GM18499 (cell line): ENCODE measurements around the gene PLPP3.

ENCODE experiments used
- ATAC-seq: cut with Tn5 transposase; IDR thresholded peaks from one replicate; pipeline ENCODE4 v1.9.1; 2021; ENCODE audit warnings: moderate number of reproducible peaks; ENCODE audit not compliant: insufficient read depth, unreplicated experiment

Gene PLPP3

GRCh38 chr1:56527548-56528302, 51.6 kb downstream of the PLPP3 start:
- ATAC-seq = no peak

- peak; percentile 66 for ATAC-seq
Observed at GRCh38 chr1:56526571-56527174, 52.7 kb downstream of the PLPP3 start.

- peak; percentile 70 for ATAC-seq
Observed at GRCh38 chr1:56525489-56526041, 53.8 kb downstream of the PLPP3 start.

GRCh38 chr1:56524263-56524662, 55.1 kb downstream of the PLPP3 start:
- no peak for ATAC-seq

- no peak for ATAC-seq
Observed at GRCh38 chr1:56522680-56523079, 56.7 kb downstream of the PLPP3 start.

DNA sequence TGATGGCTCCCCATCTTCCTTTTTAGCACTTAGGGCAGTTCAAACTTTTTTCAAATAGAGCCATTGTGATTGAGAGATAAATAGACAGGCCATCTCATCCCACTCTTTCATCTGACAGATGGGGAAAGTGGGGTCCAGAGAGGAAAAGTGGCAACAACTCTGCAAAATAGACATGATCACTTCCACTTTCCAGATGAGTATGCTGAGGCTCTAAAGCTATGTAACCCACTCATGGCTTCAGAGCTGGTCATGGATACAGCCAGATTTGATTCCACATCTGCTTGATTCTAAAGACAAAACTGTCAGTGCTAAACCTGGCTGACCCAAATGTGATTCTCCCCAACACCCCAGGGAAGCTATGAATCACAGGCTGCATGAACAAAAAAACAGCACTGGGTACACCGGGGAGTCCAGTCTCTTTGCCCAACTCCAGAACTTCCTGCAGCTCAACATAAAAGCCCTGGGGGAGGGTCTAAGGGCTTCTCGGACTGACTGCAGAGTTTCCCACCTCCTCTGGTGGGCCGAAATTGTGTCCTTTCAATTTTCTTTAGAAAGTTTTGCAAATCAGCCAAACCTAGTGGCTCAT, 59.3 kb downstream of the PLPP3 start:
- no peak for ATAC-seq

- no peak for ATAC-seq
Observed at GRCh38 chr1:56517404-56518130, 61.8 kb downstream of the PLPP3 start.

GRCh38 chr1:56516539-56517252, 62.7 kb downstream of the PLPP3 start:
- ATAC-seq = peak; percentile 89

GRCh38 chr1:56515898-56516538, 63.3 kb downstream of the PLPP3 start:
- no peak for ATAC-seq

- no peak for ATAC-seq
Observed at GRCh38 chr1:56512724-56513494, 66.5 kb downstream of the PLPP3 start.

- no peak for ATAC-seq
Observed at GRCh38 chr1:56511766-56512165, 67.6 kb downstream of the PLPP3 start.

GRCh38 chr1:56511364-56511763, 68.0 kb downstream of the PLPP3 start:
- ATAC-seq = no peak

- ATAC-seq = no peak
Observed at GRCh38 chr1:56510642-56511021, 68.7 kb downstream of the PLPP3 start.

- ATAC-seq = no peak
Observed at GRCh38 chr1:56509713-56510641, 69.4 kb downstream of the PLPP3 start.

DNA sequence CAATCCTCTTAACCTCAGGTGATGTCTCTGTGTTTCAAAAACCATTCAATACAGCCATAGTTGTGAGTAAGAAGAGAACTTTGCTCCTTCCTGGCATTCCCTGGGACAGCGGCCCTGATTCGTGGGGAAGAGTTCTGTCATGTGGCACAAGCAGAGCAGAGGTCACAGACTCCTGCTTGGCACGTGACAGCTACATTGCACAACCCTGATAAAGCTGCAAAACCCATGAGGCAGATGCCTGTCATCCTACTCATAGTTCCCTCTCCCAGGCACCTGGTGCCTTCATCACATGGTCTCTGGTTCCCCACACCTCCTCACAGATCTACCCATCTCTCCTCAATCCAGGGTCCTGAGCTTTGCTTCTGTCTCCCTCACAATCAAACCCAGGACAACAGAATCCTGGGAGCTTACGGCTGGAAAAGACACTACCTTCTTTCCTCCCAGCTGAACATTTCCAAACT, 70.8 kb downstream of the PLPP3 start:
- no peak for ATAC-seq

DNA sequence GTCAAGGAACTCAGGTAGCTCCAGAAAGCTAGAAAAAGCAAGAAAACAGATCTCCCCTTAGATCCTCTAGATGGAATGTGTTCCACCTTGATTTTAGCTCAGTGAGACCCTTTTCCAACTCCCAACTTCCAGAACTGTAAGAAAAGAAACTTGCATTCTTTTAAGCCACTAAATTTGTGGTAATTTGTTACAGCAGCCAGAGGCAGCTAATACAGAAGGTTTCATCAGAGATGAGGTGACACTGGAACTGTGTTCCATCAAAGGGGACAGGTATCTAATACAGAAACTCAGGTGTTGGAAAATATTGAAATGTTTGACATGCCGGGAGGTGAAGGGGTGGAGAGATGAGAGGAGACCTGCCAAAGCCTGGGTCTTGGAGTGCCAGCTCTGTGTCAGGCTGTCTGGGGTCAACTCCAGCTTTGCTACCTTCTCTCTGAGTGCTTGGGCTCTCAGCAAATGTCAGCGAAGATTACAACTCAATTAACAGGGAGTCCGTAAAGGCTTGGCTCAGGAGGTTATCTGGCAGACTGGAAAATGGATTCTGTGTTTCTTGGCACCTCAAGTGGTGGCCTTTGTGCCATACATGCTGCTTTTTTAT, 71.3 kb downstream of the PLPP3 start:
- no peak for ATAC-seq

DNA sequence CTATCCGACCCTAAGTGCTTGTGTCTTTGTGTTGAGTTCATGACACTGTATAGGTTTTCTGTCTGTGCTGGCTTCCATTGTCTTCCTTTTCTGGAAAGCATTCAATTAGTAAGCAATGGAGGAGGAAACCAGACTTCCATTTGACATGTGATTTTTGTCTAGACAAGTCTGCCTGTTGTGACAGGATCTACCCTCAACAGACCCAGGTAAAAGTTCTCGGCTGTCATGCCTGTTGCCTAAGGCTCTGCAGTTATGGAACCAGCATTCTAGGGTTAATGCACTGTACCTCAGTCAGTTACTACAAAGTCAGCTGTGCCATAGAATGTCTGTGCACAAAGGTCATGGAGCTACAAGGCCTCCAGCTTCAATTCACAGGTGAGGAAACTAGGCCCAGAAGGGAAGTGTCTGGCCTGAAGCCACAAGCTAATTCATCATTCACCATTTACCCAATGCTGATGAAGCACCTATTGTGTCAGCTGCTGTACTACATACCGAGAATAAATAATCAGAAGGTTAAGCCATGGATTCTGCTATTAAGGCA, 72.3 kb downstream of the PLPP3 start:
- no peak for ATAC-seq
